ENCODE results near the gene CPSF4L.

DNA sequence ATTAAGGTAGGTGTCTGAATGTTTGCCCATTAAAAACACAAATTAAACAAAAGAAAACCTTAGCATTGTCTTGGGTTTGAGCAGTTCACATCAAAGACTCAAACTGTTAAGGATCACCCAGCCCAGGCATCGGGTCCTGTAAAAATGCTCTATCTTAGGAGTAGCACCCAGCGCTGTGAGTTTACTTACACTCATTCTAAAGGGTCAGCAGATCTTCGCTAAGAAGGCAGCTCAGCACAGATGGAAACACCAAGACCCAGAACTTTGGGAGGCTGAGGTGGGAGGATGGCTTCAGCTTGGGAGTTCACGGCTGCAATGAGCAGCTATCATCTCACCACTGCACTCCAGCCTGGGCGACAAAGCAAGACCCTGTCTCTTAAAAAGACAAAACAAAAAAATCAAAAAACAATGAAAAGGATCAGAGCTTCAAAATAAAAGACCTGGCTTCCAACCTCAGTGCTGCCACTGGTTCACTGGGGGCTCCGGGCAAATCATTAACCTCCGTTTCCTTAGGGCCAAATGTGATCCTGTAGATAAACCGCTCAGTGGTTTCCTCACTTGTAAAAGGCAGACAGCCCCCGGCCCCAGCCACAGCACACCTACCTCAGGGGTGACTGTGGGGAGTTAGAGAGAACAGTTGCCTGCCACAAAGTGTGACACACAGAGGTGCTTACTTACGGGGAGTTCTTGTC, 57.7 kb downstream of the CPSF4L start:
- TF ChIP-seq, protein P1, sequence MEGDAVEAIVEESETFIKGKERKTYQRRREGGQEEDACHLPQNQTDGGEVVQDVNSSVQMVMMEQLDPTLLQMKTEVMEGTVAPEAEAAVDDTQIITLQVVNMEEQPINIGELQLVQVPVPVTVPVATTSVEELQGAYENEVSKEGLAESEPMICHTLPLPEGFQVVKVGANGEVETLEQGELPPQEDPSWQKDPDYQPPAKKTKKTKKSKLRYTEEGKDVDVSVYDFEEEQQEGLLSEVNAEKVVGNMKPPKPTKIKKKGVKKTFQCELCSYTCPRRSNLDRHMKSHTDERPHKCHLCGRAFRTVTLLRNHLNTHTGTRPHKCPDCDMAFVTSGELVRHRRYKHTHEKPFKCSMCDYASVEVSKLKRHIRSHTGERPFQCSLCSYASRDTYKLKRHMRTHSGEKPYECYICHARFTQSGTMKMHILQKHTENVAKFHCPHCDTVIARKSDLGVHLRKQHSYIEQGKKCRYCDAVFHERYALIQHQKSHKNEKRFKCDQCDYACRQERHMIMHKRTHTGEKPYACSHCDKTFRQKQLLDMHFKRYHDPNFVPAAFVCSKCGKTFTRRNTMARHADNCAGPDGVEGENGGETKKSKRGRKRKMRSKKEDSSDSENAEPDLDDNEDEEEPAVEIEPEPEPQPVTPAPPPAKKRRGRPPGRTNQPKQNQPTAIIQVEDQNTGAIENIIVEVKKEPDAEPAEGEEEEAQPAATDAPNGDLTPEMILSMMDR (IDR thresholded peaks at IDR 0.05), result no peak
- TF ChIP-seq POLR2AphosphoS5 (IDR thresholded peaks at IDR 0.05; ENCODE audit: low read depth, low read length) (0 out of 2 replicates have a peak, but pooled peaks have one; percentile 35), SIN3A (IDR thresholded peaks at IDR 0.05; ENCODE audit: borderline replicate concordance, insufficient read depth, low read depth, low read length) (no peak), TCF7L2 (IDR thresholded peaks at IDR 0.05; ENCODE audit: low read depth, low read length) (no peak)
- TF ChIP-seq, protein P2, sequence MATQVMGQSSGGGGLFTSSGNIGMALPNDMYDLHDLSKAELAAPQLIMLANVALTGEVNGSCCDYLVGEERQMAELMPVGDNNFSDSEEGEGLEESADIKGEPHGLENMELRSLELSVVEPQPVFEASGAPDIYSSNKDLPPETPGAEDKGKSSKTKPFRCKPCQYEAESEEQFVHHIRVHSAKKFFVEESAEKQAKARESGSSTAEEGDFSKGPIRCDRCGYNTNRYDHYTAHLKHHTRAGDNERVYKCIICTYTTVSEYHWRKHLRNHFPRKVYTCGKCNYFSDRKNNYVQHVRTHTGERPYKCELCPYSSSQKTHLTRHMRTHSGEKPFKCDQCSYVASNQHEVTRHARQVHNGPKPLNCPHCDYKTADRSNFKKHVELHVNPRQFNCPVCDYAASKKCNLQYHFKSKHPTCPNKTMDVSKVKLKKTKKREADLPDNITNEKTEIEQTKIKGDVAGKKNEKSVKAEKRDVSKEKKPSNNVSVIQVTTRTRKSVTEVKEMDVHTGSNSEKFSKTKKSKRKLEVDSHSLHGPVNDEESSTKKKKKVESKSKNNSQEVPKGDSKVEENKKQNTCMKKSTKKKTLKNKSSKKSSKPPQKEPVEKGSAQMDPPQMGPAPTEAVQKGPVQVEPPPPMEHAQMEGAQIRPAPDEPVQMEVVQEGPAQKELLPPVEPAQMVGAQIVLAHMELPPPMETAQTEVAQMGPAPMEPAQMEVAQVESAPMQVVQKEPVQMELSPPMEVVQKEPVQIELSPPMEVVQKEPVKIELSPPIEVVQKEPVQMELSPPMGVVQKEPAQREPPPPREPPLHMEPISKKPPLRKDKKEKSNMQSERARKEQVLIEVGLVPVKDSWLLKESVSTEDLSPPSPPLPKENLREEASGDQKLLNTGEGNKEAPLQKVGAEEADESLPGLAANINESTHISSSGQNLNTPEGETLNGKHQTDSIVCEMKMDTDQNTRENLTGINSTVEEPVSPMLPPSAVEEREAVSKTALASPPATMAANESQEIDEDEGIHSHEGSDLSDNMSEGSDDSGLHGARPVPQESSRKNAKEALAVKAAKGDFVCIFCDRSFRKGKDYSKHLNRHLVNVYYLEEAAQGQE (IDR thresholded peaks at IDR 0.05; ENCODE audit: insufficient read depth in 1 of 2, low read depth in 2 of 2, low read length in 1 of 2), result no peak

Measured in Panc1 (cell line).